Endodermal cell (in vitro differentiated cells): ENCODE data around the gene FBXO33. TPM values are rescaled to one million over a fixed set of nuclear protein-coding genes. Genes with fewer than 3 reads are reported as not detected.

Experiments
- DNase-seq: peaks from one replicate; pipeline ENCODE4 v3.0.0-alpha.2; 2017
- H3K27ac ChIP-seq: 2 replicates; pipeline ENCODE4 v1.5.1; 2013; ENCODE audit warnings: mild to moderate bottlenecking, low read depth, low read length, moderate library complexity
- H3K27me3 ChIP-seq: 2 replicates; pipeline ENCODE4 v1.6.1; 2013; ENCODE audit warnings: mild to moderate bottlenecking, low read length, moderate library complexity; ENCODE audit not compliant: insufficient read depth, control insufficient read depth, poor library complexity, severe bottlenecking
- H3K36me3 ChIP-seq: 2 replicates; pipeline ENCODE4 v1.7.0; 2013; ENCODE audit warnings: mild to moderate bottlenecking, low read length, moderate library complexity; ENCODE audit not compliant: control insufficient read depth, insufficient read depth
- H3K4me1 ChIP-seq: one replicate; pipeline ENCODE4 v1.7.0; 2013; ENCODE audit warnings: low read length; ENCODE audit not compliant: control insufficient read depth, insufficient read depth
- H3K4me3 ChIP-seq: 2 replicates; pipeline ENCODE4 v1.5.1; 2013; ENCODE audit warnings: mild to moderate bottlenecking, low read length, moderate library complexity
- H3K9ac ChIP-seq: 2 replicates; pipeline ENCODE4 v1.6.1; 2013; ENCODE audit warnings: mild to moderate bottlenecking, low read length, moderate library complexity; ENCODE audit not compliant: poor library complexity, severe bottlenecking; ENCODE audit errors: extremely low read depth
- H3K9me3 ChIP-seq: 2 replicates; pipeline ENCODE4 v1.6.1; 2013; ENCODE audit warnings: mild to moderate bottlenecking, low read length, moderate library complexity; ENCODE audit not compliant: control insufficient read depth
- H3K27ac Mint-ChIP-seq: 2 replicates; pipeline ENCODE4 v1.8.0; 2020; ENCODE audit warnings: mixed read lengths
- H3K27me3 Mint-ChIP-seq: 2 replicates; pipeline ENCODE4 v1.8.0; 2021; ENCODE audit warnings: mild to moderate bottlenecking, mixed read lengths; ENCODE audit not compliant: insufficient read depth
- H3K36me3 Mint-ChIP-seq: 2 replicates; pipeline ENCODE4 v1.8.0; 2020; ENCODE audit warnings: low read depth, mixed read lengths
- H3K4me1 Mint-ChIP-seq: 2 replicates; pipeline ENCODE4 v1.8.0; 2020; ENCODE audit warnings: mixed read lengths
- H3K4me3 Mint-ChIP-seq: 2 replicates; pipeline ENCODE4 v1.8.0; 2020; ENCODE audit warnings: mild to moderate bottlenecking, moderate library complexity, mixed read lengths
- H3K9me3 Mint-ChIP-seq: 2 replicates; pipeline ENCODE4 v1.8.0; 2020; ENCODE audit warnings: mild to moderate bottlenecking, mixed read lengths
- WGBS, 2 experiments: methylation state at CpG; one replicate each; pipeline versions ENCODE4 v1.1.5 to v1.1.7; 2013; ENCODE audit warnings: missing lambda C conversion rate in 2 of 2, mixed read lengths in 1 of 2; ENCODE audit not compliant: insufficient coverage in 1 of 2, insufficient read length in 1 of 2; 5-methylcytosine and 5-hydroxymethylcytosine counted together
- total RNA-seq, 2 donors: library from RNA; stranded (reverse); fragmentation: NEBNext Ultra II Directional in 1 of 2; extraction: Animal tissue kit (Norgen Biotek cat#: 25700) in 1 of 2; gene quantifications; 2 replicates in 1 of 2; 3 replicates in 1 of 2; pipeline ENCODE4 v1.2.1, GENCODE V29; 2021
- TF ChIP-seq, protein P1 (sequence below): fragments of 200-600 bp; sonication (generic); conservative IDR thresholded peaks from 2 replicates; pipeline ENCODE4 v1.5.0; 2021; ENCODE audit warnings: antibody characterized with exemption, mild to moderate bottlenecking

FBXO33 gene
- total RNA-seq, 2 donors from 2014 or later, result 10.2 to 12.8 TPM

- TF ChIP-seq, protein P1, sequence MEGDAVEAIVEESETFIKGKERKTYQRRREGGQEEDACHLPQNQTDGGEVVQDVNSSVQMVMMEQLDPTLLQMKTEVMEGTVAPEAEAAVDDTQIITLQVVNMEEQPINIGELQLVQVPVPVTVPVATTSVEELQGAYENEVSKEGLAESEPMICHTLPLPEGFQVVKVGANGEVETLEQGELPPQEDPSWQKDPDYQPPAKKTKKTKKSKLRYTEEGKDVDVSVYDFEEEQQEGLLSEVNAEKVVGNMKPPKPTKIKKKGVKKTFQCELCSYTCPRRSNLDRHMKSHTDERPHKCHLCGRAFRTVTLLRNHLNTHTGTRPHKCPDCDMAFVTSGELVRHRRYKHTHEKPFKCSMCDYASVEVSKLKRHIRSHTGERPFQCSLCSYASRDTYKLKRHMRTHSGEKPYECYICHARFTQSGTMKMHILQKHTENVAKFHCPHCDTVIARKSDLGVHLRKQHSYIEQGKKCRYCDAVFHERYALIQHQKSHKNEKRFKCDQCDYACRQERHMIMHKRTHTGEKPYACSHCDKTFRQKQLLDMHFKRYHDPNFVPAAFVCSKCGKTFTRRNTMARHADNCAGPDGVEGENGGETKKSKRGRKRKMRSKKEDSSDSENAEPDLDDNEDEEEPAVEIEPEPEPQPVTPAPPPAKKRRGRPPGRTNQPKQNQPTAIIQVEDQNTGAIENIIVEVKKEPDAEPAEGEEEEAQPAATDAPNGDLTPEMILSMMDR, result no peak
- Histone ChIP-seq H3K9me3 (no peaks in the 10 kb centered on the region), H3K27ac (no peak overlapping the region), H3K4me3 (no peak overlapping the region), H3K4me1 (peaks cover 8% of the 10 kb centered on the region), H3K36me3 (no peaks in the 10 kb centered on the region), H3K9ac (no peak overlapping the region), H3K27me3 (no peaks in the 10 kb centered on the region)
- Mint-ChIP-seq H3K9me3 (no peaks in the 10 kb centered on the region), H3K36me3 (no peaks in the 10 kb centered on the region), H3K4me3 (no peak overlapping the region), H3K27ac (no peak overlapping the region), H3K4me1 (peaks cover 27% of the 10 kb centered on the region), H3K27me3 (no peaks in the 10 kb centered on the region)
- 83% methylated on average over 1 of the region's 1 CpG; no CpG with 5 or more reads in 1 of the 2 experiments for WGBS, 2 experiments
- no peak for DNase-seq
Observed at GRCh38 chr14:39372656-39373055, 59.6 kb downstream of the FBXO33 start.

- peaks cover 31% of the 10 kb centered on the region for H3K4me1 Mint-ChIP-seq
- H3K27ac Mint-ChIP-seq, result no peak overlapping the region
- Histone ChIP-seq H3K36me3 (no peaks in the 10 kb centered on the region), H3K9ac (no peak overlapping the region), H3K4me3 (no peak overlapping the region), H3K4me1 (peaks cover 8% of the 10 kb centered on the region), H3K27ac (no peak overlapping the region), H3K27me3 (no peaks in the 10 kb centered on the region), H3K9me3 (peaks cover 2% of the 10 kb centered on the region)
- WGBS, 2 experiments, result 96% methylated on average over 8 to 12 of the region's 12 CpGs
- no peaks in the 10 kb centered on the region for H3K9me3 Mint-ChIP-seq
- no peak overlapping the region for H3K4me3 Mint-ChIP-seq
- peaks cover 4% of the 10 kb centered on the region for H3K36me3 Mint-ChIP-seq
- H3K27me3 Mint-ChIP-seq, result no peaks in the 10 kb centered on the region
- TF ChIP-seq, protein P1, result no peak
- DNase-seq, result peak; percentile 44
Observed at GRCh38 chr14:39370415-39370814, 61.8 kb downstream of the FBXO33 start.

- peak; percentile 60 for DNase-seq
- WGBS, 2 experiments, result 77% methylated on average over 2 of the region's 2 CpGs; no CpG with 5 or more reads in 1 of the 2 experiments
- Histone ChIP-seq H3K4me3 (peak overlapping the region; percentile 57), H3K4me1 (peaks cover 8% of the 10 kb centered on the region), H3K9ac (no peak overlapping the region), H3K27ac (no peak overlapping the region), H3K9me3 (peaks cover 14% of the 10 kb centered on the region), H3K36me3 (no peaks in the 10 kb centered on the region), H3K27me3 (no peaks in the 10 kb centered on the region)
- H3K36me3 Mint-ChIP-seq, result peaks cover 13% of the 10 kb centered on the region
- H3K27ac Mint-ChIP-seq, result peak overlapping the region; percentile 32
- H3K27me3 Mint-ChIP-seq, result no peaks in the 10 kb centered on the region
- TF ChIP-seq, protein P1, result no peak
- no peak overlapping the region for H3K4me3 Mint-ChIP-seq
- peaks cover 8% of the 10 kb centered on the region for H3K9me3 Mint-ChIP-seq
- peaks cover 31% of the 10 kb centered on the region for H3K4me1 Mint-ChIP-seq
Observed at GRCh38 chr14:39369029-39369428, 63.2 kb downstream of the FBXO33 start.
